ENCODE results near the gene TLE3.
"Not testable (repeated sequence)": the region's sequence is repeated elsewhere in the genome, so short reads cannot be mapped to it uniquely, and the experiment has no call there.

The TLE3 gene

DNA sequence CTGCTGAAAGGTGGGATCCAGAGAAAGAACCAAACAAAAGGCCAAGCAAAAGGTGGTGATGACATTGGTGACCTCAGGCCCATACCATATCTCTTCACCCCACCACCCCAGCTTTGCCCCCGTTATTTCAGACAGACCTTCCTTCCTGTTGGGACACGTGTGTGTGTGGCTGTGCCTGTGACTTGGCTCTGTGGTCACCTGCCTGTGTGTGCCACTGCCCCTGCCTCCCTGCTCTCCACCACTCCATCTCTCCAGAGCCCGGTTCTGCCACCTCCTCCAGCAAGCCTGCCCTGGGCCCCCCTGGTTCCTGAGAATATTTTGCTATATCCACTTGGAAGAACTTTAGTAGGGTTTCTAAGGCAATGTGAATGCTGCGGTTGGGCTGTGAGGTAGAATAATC lies 28.6 kb upstream of the TLE3 start:
- DNase-seq (ENCODE audit: low spot score), result no peak

DNA sequence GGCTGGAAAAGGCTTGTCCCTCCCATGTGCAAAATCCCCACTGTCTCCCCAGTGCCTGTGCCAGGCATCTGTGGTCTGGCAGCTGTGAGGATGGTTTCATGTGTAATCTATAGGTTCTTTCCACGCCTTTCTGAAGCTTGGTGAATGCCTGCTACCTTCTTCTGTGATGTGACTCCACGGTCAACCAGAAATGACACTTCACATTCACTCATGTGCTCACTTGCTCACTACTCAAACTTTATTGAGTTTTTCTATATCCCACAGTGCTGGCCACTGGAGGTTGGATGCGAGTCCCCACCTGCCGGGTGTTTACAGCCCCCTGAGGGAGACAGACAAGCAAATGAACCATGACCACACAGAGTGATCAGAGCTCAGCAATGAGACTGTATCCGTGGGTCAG lies 27.9 kb upstream of the TLE3 start:
- DNase-seq (ENCODE audit: low spot score), result no peak

- no peak for DNase-seq (ENCODE audit: low spot score)
These were observed 24.0 kb upstream of the TLE3 start for GRCh38 chr15:70121624-70122302.

- no peak for DNase-seq (ENCODE audit: low spot score)
These were observed 23.4 kb upstream of the TLE3 start for GRCh38 chr15:70120958-70121623.

DNA sequence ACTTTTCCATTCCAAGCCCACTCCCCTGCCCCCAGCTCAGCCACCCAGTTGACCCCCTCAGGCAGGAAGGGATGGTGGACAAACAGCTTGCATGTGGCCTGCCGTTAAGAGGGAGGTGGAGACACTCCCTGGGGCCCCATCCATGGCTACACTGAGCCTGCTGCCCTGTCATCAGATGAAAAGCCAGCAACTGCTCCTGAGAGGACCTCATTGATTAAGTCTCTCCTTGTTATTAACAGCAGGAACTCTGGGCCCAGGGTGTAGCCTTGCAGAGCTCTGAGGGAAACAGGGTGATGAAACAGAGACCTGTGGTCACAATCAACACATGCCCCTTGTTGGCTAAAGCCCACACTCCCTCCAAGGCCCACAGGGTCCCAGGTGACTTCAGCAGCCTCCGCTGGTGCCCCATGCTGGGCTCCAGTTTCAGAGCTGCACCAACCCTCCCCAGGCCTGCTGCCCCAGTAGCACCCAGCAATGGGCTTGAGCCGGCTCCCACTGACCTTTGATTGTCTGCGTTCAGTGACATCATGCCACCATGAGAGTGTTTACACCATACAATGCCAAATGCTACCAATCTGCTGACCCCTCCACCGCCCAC lies 22.3 kb upstream of the TLE3 start:
- no peak for DNase-seq (ENCODE audit: low spot score)

DNA sequence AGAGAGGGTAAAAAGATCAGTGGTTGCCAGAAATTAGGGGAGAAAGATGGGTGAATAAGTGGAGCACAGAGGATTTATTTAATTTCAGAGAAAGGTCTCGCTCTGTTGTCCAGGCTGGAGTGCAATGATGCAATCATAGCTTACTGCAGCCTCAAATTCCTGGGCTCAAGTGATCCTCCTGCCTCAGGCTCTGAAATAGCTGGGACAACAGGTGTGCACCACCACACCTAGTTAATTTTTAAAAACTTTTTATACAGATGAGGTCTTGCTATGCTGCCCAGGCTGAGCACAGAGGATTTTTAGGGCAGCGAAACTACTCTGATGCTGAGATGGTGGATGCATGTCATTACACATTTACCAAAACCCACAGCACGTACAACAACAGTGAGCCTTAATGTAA lies 20.9 kb upstream of the TLE3 start:
- no peak for DNase-seq (ENCODE audit: low spot score)

- no peak for DNase-seq (ENCODE audit: low spot score)
These were observed 18.6 kb upstream of the TLE3 start for GRCh38 chr15:70116317-70116716.

DNA sequence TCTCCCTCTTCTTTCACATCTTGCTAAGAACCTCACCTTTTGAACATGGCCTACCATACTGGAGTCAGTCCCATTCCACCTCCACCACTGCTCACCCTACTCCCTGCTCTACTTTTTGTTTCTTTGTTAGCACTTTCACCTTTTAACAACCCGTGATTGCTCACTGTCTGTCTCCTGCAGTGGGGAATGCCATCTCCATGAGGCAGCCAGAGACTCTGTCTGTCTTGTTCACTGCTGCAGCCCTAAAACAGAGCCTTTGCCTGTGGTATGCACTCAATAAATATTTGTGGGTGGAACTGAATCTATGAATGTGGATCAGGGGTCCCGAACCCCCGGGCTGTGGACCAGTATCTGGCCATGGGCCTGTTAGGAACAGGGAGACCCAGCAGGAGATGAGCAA lies 16.5 kb upstream of the TLE3 start:
- DNase-seq (ENCODE audit: low spot score), result no peak

DNA sequence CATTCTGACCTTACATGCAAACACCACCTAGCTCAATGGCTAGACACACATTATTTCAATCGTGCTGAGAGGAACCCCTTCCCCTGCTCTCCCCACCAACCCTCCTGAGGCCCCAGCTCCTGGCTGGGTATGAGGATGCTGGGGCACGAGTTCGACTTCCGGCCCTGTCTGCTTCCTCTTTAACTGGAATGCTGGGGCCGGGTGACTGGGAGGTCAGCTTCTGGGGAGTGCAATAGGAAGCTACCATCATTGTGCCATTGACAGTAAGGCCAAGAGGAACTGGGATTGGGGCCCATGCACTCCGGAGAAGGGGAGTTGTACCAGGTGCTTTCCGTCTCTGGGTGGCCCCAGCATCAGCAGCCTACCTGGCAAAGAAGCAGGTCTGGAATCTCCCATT lies 15.6 kb upstream of the TLE3 start:
- no peak for DNase-seq (ENCODE audit: low spot score)

GRCh38 chr15:70112572-70113303 lies 15.0 kb upstream of the TLE3 start:
- not testable (repeated sequence) for DNase-seq (ENCODE audit: low spot score)

GRCh38 chr15:70112074-70112395 lies 14.3 kb upstream of the TLE3 start:
- no peak for DNase-seq (ENCODE audit: low spot score)

GRCh38 chr15:70111203-70112073 lies 13.7 kb upstream of the TLE3 start:
- DNase-seq (ENCODE audit: low spot score), result peak; percentile 78

DNA sequence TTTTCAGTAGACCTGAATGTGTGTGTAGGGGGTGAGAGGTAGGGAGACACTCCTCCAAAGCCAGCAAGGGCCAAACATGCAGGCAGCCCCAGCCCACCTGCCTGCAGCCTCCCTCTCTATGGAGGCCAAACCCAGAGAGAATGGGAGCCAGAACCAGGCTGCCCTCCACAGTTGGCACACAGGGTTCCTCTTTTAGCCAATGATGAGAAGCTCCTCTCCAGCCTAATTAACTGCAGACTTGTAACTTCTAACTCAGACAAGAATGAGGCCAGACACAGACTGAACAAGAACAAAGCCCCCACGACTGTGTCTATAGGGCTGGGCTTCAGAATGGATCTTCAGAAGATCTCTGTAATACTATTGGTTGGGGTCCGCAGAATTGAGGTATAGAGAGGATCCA lies 12.3 kb upstream of the TLE3 start:
- no peak for DNase-seq (ENCODE audit: low spot score)

- no peak for DNase-seq (ENCODE audit: low spot score)
These were observed 11.8 kb upstream of the TLE3 start for GRCh38 chr15:70109531-70109930.

DNA sequence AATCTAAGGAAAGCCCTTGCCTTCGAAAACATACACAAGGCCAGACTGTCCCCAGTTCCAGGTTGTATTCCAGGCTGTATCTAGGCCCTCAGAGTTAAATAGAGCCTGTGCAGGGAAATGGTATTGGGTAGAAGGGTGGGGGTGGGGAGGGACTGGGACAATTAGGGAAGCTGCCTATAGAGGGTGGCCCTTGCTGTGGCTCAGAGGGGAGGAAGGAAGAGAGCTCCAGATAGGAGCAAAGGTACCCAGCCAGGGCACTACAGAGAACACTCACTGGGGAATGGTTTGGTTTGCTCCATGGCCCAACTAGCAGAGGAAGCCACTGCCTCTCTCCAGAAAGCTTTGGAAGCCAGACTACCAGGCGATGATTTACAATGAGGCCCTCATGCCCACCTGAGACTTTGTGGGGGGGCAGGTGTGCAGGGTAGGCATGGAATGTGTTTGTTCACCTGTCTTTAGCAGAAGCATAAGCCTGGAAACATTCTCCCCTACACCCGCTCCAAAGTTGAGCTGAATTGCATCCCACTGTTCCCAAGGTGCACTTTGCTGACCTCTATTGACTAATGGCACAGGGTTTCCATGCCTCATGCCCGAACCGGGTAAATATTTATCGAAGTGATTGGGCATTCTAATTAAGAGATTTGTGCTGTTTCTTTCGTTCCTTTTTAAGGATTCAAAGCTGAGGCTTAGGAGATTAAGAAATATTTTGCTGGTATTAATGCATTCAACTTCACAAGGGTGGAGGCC lies 6.3 kb upstream of the TLE3 start:
- no peak for DNase-seq (ENCODE audit: low spot score)

DNA sequence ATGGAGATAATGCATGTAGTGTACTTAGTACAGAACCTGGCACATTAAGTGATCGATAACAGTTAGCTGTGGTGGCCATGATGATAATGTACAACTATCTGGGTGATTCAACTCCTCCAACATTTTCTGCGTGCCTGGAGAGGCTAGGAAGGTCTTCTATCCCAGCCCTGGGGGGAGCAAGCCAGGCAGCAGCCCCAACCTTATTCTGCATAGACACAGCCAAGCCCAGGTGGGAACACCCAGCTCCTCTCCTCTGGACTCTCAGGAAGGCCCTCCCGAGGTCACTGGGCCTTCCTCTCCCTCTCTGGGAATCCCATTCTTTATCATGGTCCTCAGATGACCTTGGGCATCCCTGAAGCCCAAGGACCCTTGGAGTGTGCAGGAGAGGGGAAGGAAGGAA lies 5.1 kb upstream of the TLE3 start:
- no peak for DNase-seq (ENCODE audit: low spot score)

- DNase-seq (ENCODE audit: low spot score), result peak; percentile 91
These were observed 3.9 kb upstream of the TLE3 start for GRCh38 chr15:70101459-70102113.

DNA sequence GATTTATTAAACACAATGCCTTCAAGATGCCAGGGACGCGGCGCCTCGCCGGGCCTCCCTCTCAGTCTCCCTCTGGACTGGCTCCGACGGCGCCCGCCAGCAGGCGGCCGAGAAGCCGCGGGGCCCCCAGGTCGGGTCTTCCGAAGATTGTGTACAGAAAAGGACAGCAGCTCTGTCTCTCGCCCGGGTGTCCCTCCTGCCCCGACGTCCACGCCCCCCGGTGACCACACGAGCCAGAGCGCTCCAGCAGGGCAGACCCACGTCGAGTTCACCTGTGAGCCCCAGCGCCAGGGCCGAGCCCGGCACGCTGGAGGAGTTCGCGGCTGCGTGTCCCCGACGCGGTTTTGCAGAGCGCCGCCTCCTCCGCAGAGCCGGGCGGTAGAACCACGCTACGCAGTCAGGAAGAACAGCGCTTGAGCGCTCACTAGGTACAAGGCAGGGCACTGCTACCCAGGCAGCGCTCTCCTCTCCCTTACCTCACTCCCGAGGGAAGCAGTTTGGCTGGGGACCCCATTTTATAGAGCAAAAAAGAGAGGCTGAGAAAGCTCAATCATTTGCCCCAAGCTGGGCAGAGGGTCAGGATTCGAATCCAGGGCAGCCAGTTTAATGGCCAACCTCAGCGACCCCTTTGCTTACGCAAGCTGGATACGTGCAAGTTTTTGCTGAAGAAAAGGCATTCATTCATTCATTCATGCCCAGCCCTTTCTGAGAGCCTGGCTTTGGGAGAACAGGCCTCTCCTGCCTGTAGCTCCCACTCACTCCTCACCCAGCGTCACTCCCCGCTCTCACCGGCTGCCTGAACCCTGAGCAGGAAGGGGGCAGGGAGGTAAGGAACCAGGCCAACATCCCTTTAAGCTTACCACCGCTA lies 3.0 kb upstream of the TLE3 start:
- no peak for DNase-seq (ENCODE audit: low spot score)

DNA sequence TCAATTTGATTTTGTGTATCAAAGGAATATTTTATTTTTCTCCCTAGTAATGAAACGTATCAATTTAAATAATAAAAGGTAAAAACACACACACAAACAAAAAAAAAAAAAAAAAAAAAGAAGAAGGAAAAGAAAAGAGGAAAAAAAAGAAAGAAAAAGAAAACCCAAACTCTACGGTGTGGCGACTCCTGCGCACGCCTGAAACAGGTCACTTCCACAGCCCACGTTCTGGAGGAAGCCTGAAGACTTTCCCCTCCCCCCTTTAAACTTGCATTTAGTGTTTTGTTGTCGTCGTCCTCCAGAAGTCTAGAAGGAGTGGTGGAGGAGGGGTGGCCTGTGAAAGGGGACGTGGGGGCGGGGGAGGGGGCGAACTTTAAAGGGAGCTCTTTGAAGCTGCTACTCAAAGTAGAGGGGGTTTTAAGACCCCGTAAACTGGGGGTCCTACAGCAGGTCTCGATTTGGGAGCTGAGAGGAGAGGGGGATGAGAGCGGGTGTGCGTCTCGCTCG lies 2.3 kb upstream of the TLE3 start:
- DNase-seq (ENCODE audit: low spot score), result no peak

All from HuH-7.5 (cell line).